K562 (cell line): ENCODE data around the gene AUNIP. TPM values are rescaled to one million over a fixed set of nuclear protein-coding genes. Genes with fewer than 3 reads are reported as not detected.

Experiments used
- ARNT ChIP-seq, 2 experiments: fragments of 450-650 bp; IDR thresholded peaks; 2 replicates each; pipeline ENCODE4 v1.6.1; 2016; ENCODE audit warnings: mild to moderate bottlenecking in 1 of 2
- ATF1 ChIP-seq, 2 experiments: fragments of 450-650 bp in 1 of 2; IDR thresholded peaks; 2 replicates each; pipeline ENCODE4 v1.6.1; 2016; ENCODE audit warnings: missing compliant biosample characterization in 1 of 2, missing genetic modification characterization in 1 of 2
- BCL6 ChIP-seq: fragments of 250-450 bp; sonication (Bioruptor Pico); IDR thresholded peaks from 2 replicates; pipeline ENCODE4 v1.4.0; 2020
- BRD9 ChIP-seq: fragments of 450-650 bp; IDR thresholded peaks from 2 replicates; pipeline ENCODE4 v1.6.1; 2018; ENCODE audit warnings: low read depth; ENCODE audit not compliant: partially characterized antibody
- EP400 ChIP-seq: fragments of 450-650 bp; IDR thresholded peaks from 2 replicates; pipeline ENCODE4 v1.6.1; 2017; ENCODE audit warnings: antibody characterized with exemption, mild to moderate bottlenecking, moderate library complexity
- ESRRB ChIP-seq: fragments of 250-450 bp; sonication (Bioruptor Pico); IDR thresholded peaks from 2 replicates; pipeline ENCODE4 v1.5.0; 2020; ENCODE audit warnings: mild to moderate bottlenecking, moderate library complexity, borderline replicate concordance
- GABPA ChIP-seq: fragments of 200-800 bp; sonication (Bioruptor generic); conservative IDR thresholded peaks from 2 replicates; pipeline ENCODE4 v1.6.1; 2016; ENCODE audit warnings: low read depth, missing genetic modification characterization, missing compliant biosample characterization
- JUN ChIP-seq, 2 experiments: sonication (generic) in 1 of 2; formaldehyde crosslinking in 1 of 2; IDR thresholded peaks; 2 replicates each; pipeline versions ENCODE4 v1.6.1 to v1.8.0; 2012 to 2022; ENCODE audit warnings: borderline replicate concordance in 2 of 2, mild to moderate bottlenecking in 2 of 2, improper control_type of control experiment in 1 of 2, low read depth in 1 of 2, low read length in 1 of 2, missing genetic modification reagents in 1 of 2
- JUND ChIP-seq, 2 experiments: IDR thresholded peaks; 2 replicates in 1 of 2; 3 replicates in 1 of 2; pipeline ENCODE4 v1.6.1; 2011; ENCODE audit warnings: borderline replicate concordance in 2 of 2, low read depth in 2 of 2, low read length in 2 of 2, improper control_type of control experiment in 1 of 2, missing biosample characterization in 1 of 2, missing genetic modification characterization in 1 of 2, missing genetic modification reagents in 1 of 2
- RBM25 ChIP-seq: fragments of 200-400 bp; formaldehyde crosslinking; IDR thresholded peaks from 2 replicates; pipeline ENCODE4 v1.6.1; 2018; ENCODE audit warnings: low read length, low read depth, moderate library complexity; ENCODE audit not compliant: severe bottlenecking
- SMARCA5 ChIP-seq: fragments of 450-650 bp; IDR thresholded peaks from 2 replicates; pipeline ENCODE4 v1.6.1; 2016
- TOE1 ChIP-seq, 2 experiments: fragments of 450-650 bp in 1 of 2; sonication (generic) in 1 of 2; formaldehyde crosslinking in 1 of 2; IDR thresholded peaks; 2 replicates each; pipeline versions ENCODE4 v1.7.1 to v1.8.0; 2016 to 2022; ENCODE audit warnings: borderline replicate concordance in 2 of 2, mild to moderate bottlenecking in 2 of 2, antibody characterized with exemption in 1 of 2, inconsistent platforms in 1 of 2, low read depth in 1 of 2, missing genetic modification reagents in 1 of 2, moderate library complexity in 1 of 2
- ZBTB7A ChIP-seq: IDR thresholded peaks from 2 replicates; pipeline ENCODE4 v1.6.1; 2011; ENCODE audit warnings: low read depth, mild to moderate bottlenecking, low read length, moderate library complexity, borderline replicate concordance; ENCODE audit not compliant: control insufficient read depth
- polyA plus RNA-seq, 8 experiments: library from polyadenylated mRNA; depleted of rRNA in 4 of 8; stranded (reverse) in 5 of 8; unstranded in 3 of 8; fragments of >200 nt; fragmentation: Nextera tagmentation in 2 of 8; fragmentation: Illumina TruSeq in 1 of 8; extraction: Ambion mirVana in 2 of 8; extraction: Trizol in 1 of 8; gene quantifications; 2 replicates each; pipeline versions ENCODE4 v1.2.1 to v1.2.3, GENCODE V29; 2011 to 2014; ENCODE audit warnings: inconsistent platforms in 1 of 8, missing spikeins in 1 of 8
- total RNA-seq, 7 experiments: library from RNA; depleted of rRNA in 6 of 7; stranded (reverse); fragments of >200 nt in 6 of 7; fragmentation: Illumina TruSeq in 2 of 7; extraction: Trizol in 2 of 7; gene quantifications; 2 replicates each; pipeline versions ENCODE4 v1.2.1 to v1.2.3, GENCODE V29; 2011 to 2021; ENCODE audit warnings: low replicate concordance in 1 of 7
- TF ChIP-seq, protein P1 (sequence below): sonication (generic); formaldehyde crosslinking; IDR thresholded peaks from 2 replicates; pipeline ENCODE4 v1.9.0; 2022; ENCODE audit warnings: mild to moderate bottlenecking, missing genetic modification reagents
- TF ChIP-seq, protein P2 (sequence below), 2 experiments: IDR thresholded peaks; 2 replicates each; pipeline ENCODE4 v1.6.1; 2011; ENCODE audit warnings: borderline replicate concordance in 1 of 2, control low read depth in 1 of 2, low read depth in 1 of 2, low read length in 1 of 2, mild to moderate bottlenecking in 1 of 2, mixed read lengths in 1 of 2, moderate library complexity in 1 of 2; ENCODE audit not compliant: insufficient read depth in 1 of 2, insufficient read length in 1 of 2, poor library complexity in 1 of 2, severe bottlenecking in 1 of 2; ENCODE audit errors: extremely low read depth in 1 of 2
- TF ChIP-seq, protein P3 (sequence below): fragments of 250-450 bp; sonication (Bioruptor Pico); IDR thresholded peaks from 2 replicates; pipeline ENCODE4 v1.4.0; 2020
- TF ChIP-seq, protein P4 (sequence below): sonication (generic); formaldehyde crosslinking; IDR thresholded peaks from 2 replicates; pipeline ENCODE4 v1.8.0; 2022; ENCODE audit warnings: mild to moderate bottlenecking, missing genetic modification reagents
- TF ChIP-seq, protein P5 (sequence below), 2 experiments: fragments of 250-450 bp in 1 of 2; fragments of 450-650 bp in 1 of 2; sonication (Bioruptor Pico) in 1 of 2; IDR thresholded peaks; 2 replicates each; pipeline versions ENCODE4 v1.6.1 to v1.8.0; 2016 to 2021; ENCODE audit warnings: mild to moderate bottlenecking in 2 of 2, moderate library complexity in 2 of 2, missing compliant biosample characterization in 1 of 2, missing genetic modification characterization in 1 of 2

The AUNIP gene
- total and polyA plus RNA-seq, 9 of the 15 experiments (the other 6 are each of a cell fraction or from before 2014, with no cell fraction given): 12.1 to 53.8 (median 47.1) TPM

DNA sequence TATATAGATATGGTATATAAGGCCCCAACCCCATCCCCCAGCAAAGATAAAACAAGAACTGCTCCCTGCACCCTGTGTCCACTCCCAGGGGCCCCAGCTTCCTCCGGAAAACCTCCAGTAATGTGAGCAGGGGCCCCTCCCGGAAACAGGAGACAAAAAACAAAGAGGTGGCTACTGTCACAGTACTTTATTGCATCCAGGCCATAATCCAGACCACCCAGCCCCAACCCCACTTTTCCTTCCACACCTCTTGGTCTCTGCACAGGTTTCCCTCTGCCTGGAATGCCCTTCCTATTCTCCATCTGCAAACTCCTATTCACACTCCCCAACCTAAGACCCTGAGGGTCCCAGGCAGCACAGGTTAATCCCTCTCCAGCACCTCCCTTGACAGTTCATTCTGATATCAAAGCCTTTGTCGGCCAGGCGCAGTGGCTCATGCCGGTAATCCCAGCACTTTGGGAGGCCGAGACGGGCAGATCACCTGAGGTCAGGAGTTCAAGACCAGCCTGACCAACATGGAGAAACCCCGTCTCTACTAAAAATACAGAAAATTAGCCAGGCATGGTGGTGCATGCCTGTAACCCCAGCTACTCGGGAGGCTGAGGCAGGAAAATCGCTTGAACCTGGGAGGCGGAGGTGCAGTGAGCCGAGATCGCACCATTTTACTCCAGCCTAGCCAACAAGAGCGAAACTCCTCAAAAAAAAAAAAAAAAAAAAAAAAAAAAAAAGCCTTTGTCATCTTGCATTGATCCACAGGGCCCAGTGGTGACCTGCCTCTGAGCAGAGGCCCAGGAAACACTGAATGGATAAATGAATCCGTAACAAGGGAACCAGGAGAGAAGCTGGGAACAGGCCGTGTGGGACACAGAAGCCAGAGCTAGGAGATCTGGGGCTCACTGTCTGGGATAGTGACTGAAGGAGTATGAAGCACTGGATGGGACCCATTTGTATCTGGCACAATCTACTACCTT, 2.3 kb upstream of the AUNIP start (continued):
- TF ChIP-seq, protein P1, sequence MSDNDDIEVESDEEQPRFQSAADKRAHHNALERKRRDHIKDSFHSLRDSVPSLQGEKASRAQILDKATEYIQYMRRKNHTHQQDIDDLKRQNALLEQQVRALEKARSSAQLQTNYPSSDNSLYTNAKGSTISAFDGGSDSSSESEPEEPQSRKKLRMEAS (CRISPR knock-in tag): peak; percentile 5; the same call in 1 of the 2 replicates
- TF ChIP-seq BRD9: peak; percentile 72
- peak; percentile 98 for TF ChIP-seq ZBTB7A
- 0 out of 2 replicates have a peak, but pooled peaks have one; percentile 55 for TF ChIP-seq TOE1 (IDR thresholded peaks at IDR 0.05; ENCODE audit: borderline replicate concordance)
- TF ChIP-seq TOE1 (CRISPR knock-in tag; IDR thresholded peaks at IDR 0.05; ENCODE audit: borderline replicate concordance, low read depth): no peak
- TF ChIP-seq, protein P2, sequence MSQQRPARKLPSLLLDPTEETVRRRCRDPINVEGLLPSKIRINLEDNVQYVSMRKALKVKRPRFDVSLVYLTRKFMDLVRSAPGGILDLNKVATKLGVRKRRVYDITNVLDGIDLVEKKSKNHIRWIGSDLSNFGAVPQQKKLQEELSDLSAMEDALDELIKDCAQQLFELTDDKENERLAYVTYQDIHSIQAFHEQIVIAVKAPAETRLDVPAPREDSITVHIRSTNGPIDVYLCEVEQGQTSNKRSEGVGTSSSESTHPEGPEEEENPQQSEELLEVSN (IDR thresholded peaks at IDR 0.05; ENCODE audit: borderline replicate concordance in 1 of 2, extremely low read depth in 1 of 2, insufficient read depth in 1 of 2, insufficient read length in 1 of 2, low read depth in 1 of 2, low read length in 1 of 2, poor library complexity in 1 of 2, severe bottlenecking in 1 of 2): no peak
- no peak for TF ChIP-seq BCL6
- TF ChIP-seq, protein P3, sequence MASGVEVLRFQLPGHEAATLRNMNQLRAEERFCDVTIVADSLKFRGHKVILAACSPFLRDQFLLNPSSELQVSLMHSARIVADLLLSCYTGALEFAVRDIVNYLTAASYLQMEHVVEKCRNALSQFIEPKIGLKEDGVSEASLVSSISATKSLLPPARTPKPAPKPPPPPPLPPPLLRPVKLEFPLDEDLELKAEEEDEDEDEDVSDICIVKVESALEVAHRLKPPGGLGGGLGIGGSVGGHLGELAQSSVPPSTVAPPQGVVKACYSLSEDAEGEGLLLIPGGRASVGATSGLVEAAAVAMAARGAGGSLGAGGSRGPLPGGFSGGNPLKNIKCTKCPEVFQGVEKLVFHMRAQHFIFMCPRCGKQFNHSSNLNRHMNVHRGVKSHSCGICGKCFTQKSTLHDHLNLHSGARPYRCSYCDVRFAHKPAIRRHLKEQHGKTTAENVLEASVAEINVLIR: 0 out of 2 replicates have a peak, but pooled peaks have one; percentile 15
- TF ChIP-seq ARNT (IDR thresholded peaks at IDR 0.05): peak in 1 of 2 experiments; percentile 44; a peak in 1 of 4 replicates
- TF ChIP-seq EP400: peak; percentile 56
- no peak for TF ChIP-seq JUN (IDR thresholded peaks at IDR 0.05; ENCODE audit: borderline replicate concordance, low read depth, low read length)
- TF ChIP-seq JUN (CRISPR knock-in tag; IDR thresholded peaks at IDR 0.05; ENCODE audit: borderline replicate concordance): no peak
- TF ChIP-seq ATF1 (CRISPR knock-in tag; IDR thresholded peaks at IDR 0.05): no peak
- TF ChIP-seq ATF1 (tag; IDR thresholded peaks at IDR 0.05): peak; percentile 40; the same call in 1 of the 2 replicates
- TF ChIP-seq JUND (IDR thresholded peaks at IDR 0.05; ENCODE audit: borderline replicate concordance, low read depth, low read length): peak; percentile 61; the same call in 1 of the 2 replicates
- peak; percentile 73; the same call in 2 of the 3 replicates for TF ChIP-seq JUND (tag; IDR thresholded peaks at IDR 0.05; ENCODE audit: borderline replicate concordance, low read depth, low read length)
- TF ChIP-seq, protein P4, sequence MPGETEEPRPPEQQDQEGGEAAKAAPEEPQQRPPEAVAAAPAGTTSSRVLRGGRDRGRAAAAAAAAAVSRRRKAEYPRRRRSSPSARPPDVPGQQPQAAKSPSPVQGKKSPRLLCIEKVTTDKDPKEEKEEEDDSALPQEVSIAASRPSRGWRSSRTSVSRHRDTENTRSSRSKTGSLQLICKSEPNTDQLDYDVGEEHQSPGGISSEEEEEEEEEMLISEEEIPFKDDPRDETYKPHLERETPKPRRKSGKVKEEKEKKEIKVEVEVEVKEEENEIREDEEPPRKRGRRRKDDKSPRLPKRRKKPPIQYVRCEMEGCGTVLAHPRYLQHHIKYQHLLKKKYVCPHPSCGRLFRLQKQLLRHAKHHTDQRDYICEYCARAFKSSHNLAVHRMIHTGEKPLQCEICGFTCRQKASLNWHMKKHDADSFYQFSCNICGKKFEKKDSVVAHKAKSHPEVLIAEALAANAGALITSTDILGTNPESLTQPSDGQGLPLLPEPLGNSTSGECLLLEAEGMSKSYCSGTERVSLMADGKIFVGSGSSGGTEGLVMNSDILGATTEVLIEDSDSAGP (CRISPR knock-in tag): no peak
- TF ChIP-seq ESRRB (CRISPR knock-in tag): peak; percentile 37; the same call in 1 of the 2 replicates
- TF ChIP-seq RBM25: no peak
- TF ChIP-seq, protein P5, sequence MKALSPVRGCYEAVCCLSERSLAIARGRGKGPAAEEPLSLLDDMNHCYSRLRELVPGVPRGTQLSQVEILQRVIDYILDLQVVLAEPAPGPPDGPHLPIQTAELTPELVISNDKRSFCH (CRISPR knock-in tag; IDR thresholded peaks at IDR 0.05): no peak
- TF ChIP-seq, protein P5 (tag; IDR thresholded peaks at IDR 0.05): peak; percentile 89
- TF ChIP-seq SMARCA5: peak; percentile 59
- peak; percentile 78 for TF ChIP-seq GABPA (tag)
